SK-N-SH (cell line): ENCODE results near the gene PLD3. TPM values are rescaled to one million over a fixed set of nuclear protein-coding genes. Genes with fewer than 3 reads are reported as not detected.
"Not testable (repeated sequence)": the region's sequence is repeated elsewhere in the genome, so short reads cannot be mapped to it uniquely, and the experiment has no call there.

Source experiments
- CTCF ChIA-PET: fragments of 300-600, 350-600 bp; formaldehyde crosslinking; extraction: SDS; loops from one replicate; lab custom pipeline; 2021; lab: Yijun Ruan, JAX
- POLR2A ChIA-PET: fragments of 350-600 bp; sonication (Branson Sonifier 250); formaldehyde crosslinking; extraction: SDS; loops from one replicate; lab custom pipeline; 2020; ENCODE audit warnings: antibody characterized with exemption, inconsistent platforms; lab: Yijun Ruan, JAX
- DNase-seq: peaks from one replicate; pipeline ENCODE4 v3.0.0; 2012
- H2AFZ ChIP-seq: fragments of 200-600 bp; sonication (generic); 2 replicates; pipeline ENCODE4 v1.8.1; 2016; ENCODE audit warnings: antibody characterized with exemption, mild to moderate bottlenecking, low read depth
- H3F3A ChIP-seq: fragments of 200-600 bp; sonication (generic); replicated peaks from 2 replicates; pipeline ENCODE3; 2016; ENCODE audit warnings: antibody characterized with exemption, mild to moderate bottlenecking; ENCODE audit not compliant: insufficient read depth
- H3K27ac ChIP-seq, 2 experiments: fragments of 200-500 bp in 1 of 2; fragments of 200-600 bp in 1 of 2; sonication (Bioruptor generic) in 1 of 2; sonication (generic), shearing (Covaris generic) in 1 of 2; 2 replicates each; pipeline versions ENCODE4 v1.5.1 to v1.6.1; 2014 to 2016; ENCODE audit warnings: low read depth in 2 of 2, inconsistent platforms in 1 of 2, low read length in 1 of 2, mild to moderate bottlenecking in 1 of 2, mixed read lengths in 1 of 2
- H3K27me3 ChIP-seq: fragments of 200-600 bp; sonication (generic), shearing (Covaris generic); 2 replicates; pipeline ENCODE4 v1.6.1; 2016; ENCODE audit warnings: mixed run types; ENCODE audit not compliant: insufficient read depth
- H3K36me3 ChIP-seq, 2 experiments: fragments of 200-500 bp in 1 of 2; fragments of 200-600 bp in 1 of 2; sonication (Bioruptor generic) in 1 of 2; sonication (generic) in 1 of 2; replicated peaks in 1 of 2; 2 replicates each; pipeline versions ENCODE3 to v1.5.1; 2014 to 2016; ENCODE audit warnings: low read length in 1 of 2, mild to moderate bottlenecking in 1 of 2; ENCODE audit not compliant: insufficient read depth in 2 of 2, control insufficient read depth in 1 of 2
- H3K4me1 ChIP-seq, 2 experiments: fragments of 200-500 bp in 1 of 2; fragments of 200-600 bp in 1 of 2; sonication (Bioruptor generic) in 1 of 2; sonication (generic), shearing (Covaris generic) in 1 of 2; 2 replicates each; pipeline versions ENCODE4 v1.5.1 to v1.6.1; 2014 to 2016; ENCODE audit warnings: low read depth in 1 of 2, low read length in 1 of 2, mixed run types in 1 of 2; ENCODE audit not compliant: insufficient read depth in 2 of 2, control insufficient read depth in 1 of 2
- H3K4me2 ChIP-seq: fragments of 200-600 bp; sonication (generic), shearing (Covaris generic); 2 replicates; pipeline ENCODE4 v1.6.1; 2017; ENCODE audit warnings: mixed run types
- H3K4me3 ChIP-seq, 2 experiments: fragments of 200-500 bp in 1 of 2; fragments of 200-600 bp in 1 of 2; sonication (Bioruptor generic) in 1 of 2; sonication (generic), shearing (Covaris generic) in 1 of 2; 2 replicates each; pipeline versions ENCODE4 v1.5.1 to v1.8.1; 2014 to 2016; ENCODE audit warnings: low read depth in 2 of 2, inconsistent platforms in 1 of 2, low read length in 1 of 2, mild to moderate bottlenecking in 1 of 2, mixed read lengths in 1 of 2, moderate library complexity in 1 of 2
- H3K79me2 ChIP-seq: fragments of 200-600 bp; sonication (generic); 2 replicates; pipeline ENCODE4 v1.8.1; 2017; ENCODE audit warnings: mild to moderate bottlenecking; ENCODE audit not compliant: insufficient read depth
- H3K9ac ChIP-seq: fragments of 200-600 bp; sonication (generic); 2 replicates; pipeline ENCODE4 v1.6.1; 2017; ENCODE audit warnings: mixed run types
- H3K9me2 ChIP-seq: fragments of 200-600 bp; sonication (generic); 2 replicates; pipeline ENCODE4 v1.6.1; 2017; ENCODE audit warnings: mixed run types
- H3K9me3 ChIP-seq: fragments of 200-600 bp; sonication (generic); 2 replicates; pipeline ENCODE4 v1.6.1; 2017; ENCODE audit warnings: mixed run types, mild to moderate bottlenecking, moderate library complexity
- H4K20me1 ChIP-seq: fragments of 200-600 bp; sonication (generic); 2 replicates; pipeline ENCODE4 v1.6.1; 2017; ENCODE audit warnings: mild to moderate bottlenecking, mixed run types; ENCODE audit not compliant: insufficient read depth
- ELF1 ChIP-seq: IDR thresholded peaks from 2 replicates; pipeline ENCODE4 v1.4.0; 2012
- EZH2phosphoT487 ChIP-seq: fragments of 200-600 bp; sonication (generic); IDR thresholded peaks from 2 replicates; pipeline ENCODE4 v1.6.1; 2017; ENCODE audit warnings: low read depth, mixed run types, mild to moderate bottlenecking, antibody characterized with exemption, moderate library complexity, borderline replicate concordance
- FOXJ3 ChIP-seq: sonication (generic); formaldehyde crosslinking; IDR thresholded peaks from 2 replicates; pipeline ENCODE4 v1.5.1; 2020; ENCODE audit warnings: mild to moderate bottlenecking, missing genetic modification reagents
- GATA2 ChIP-seq: sonication (generic); formaldehyde crosslinking; IDR thresholded peaks from 2 replicates; pipeline ENCODE4 v1.5.0; 2020; ENCODE audit warnings: mild to moderate bottlenecking, missing genetic modification reagents
- MAX ChIP-seq: IDR thresholded peaks from 2 replicates; pipeline ENCODE4 v1.4.0; 2012; ENCODE audit warnings: low read depth
- MEF2A ChIP-seq: IDR thresholded peaks from 2 replicates; pipeline ENCODE4 v1.4.0; 2012; ENCODE audit warnings: low read depth, borderline replicate concordance
- NFIC ChIP-seq: IDR thresholded peaks from 2 replicates; pipeline ENCODE4 v1.4.0; 2012; ENCODE audit warnings: borderline replicate concordance
- NRF1 ChIP-seq: IDR thresholded peaks from 2 replicates; pipeline ENCODE4 v1.6.1; 2012; ENCODE audit warnings: low read depth, mild to moderate bottlenecking, low read length
- RFX5 ChIP-seq: IDR thresholded peaks from 2 replicates; pipeline ENCODE4 v1.6.1; 2012; ENCODE audit warnings: mild to moderate bottlenecking, improper control_type of control experiment, low read length
- RXRA ChIP-seq: IDR thresholded peaks from 2 replicates; pipeline ENCODE4 v1.4.0; 2012; ENCODE audit warnings: low read depth, mild to moderate bottlenecking, borderline replicate concordance
- USF2 ChIP-seq: fragments of 150-350 bp; IDR thresholded peaks from 2 replicates; pipeline ENCODE4 v1.6.1; 2017; ENCODE audit warnings: antibody characterized with exemption, low read length, low read depth, borderline replicate concordance
- WGBS: methylation state at CpG from one replicate; pipeline ENCODE4 v1.1.6; 2017; ENCODE audit warnings: low lambda C conversion rate; 5-methylcytosine and 5-hydroxymethylcytosine counted together
- polyA plus RNA-seq, 3 experiments: library from polyadenylated mRNA; depleted of rRNA; stranded (reverse); fragments of >200 nt; gene quantifications; 2 replicates each; pipeline ENCODE4 v1.2.3, GENCODE V29; 2012

The PLD3 gene
- polyA plus RNA-seq, 1 of the 3 experiments (the other 2 are of a cell fraction), result 511 TPM

- H3K4me1 ChIP-seq, result peaks cover 0 to 14% of the 10 kb centered on the region in 2 experiments; a peak in 2 of 4 replicates
- TF ChIP-seq EZH2phosphoT487 (no peak), ELF1 (no peak), NFIC (no peak), RFX5 (no peak), NRF1 (no peak), FOXJ3 (CRISPR knock-in tag) (no peak), RXRA (no peak), MEF2A (no peak), MAX (no peak), USF2 (no peak), GATA2 (CRISPR knock-in tag) (no peak)
- TF ChIP-seq, all 33 proteins: peak for 0
- ChIA-PET POLR2A (no interaction called here), CTCF (interaction anchor here (0.5 to 1.5 kb wide), 2 partner anchors 64 to 965 kb away, joined by 3 read pairs; no protein-coding TSS in a partner anchor)
- no peaks in the 10 kb centered on the region for H4K20me1 ChIP-seq
- no peaks in the 10 kb centered on the region for H3K9me2 ChIP-seq
- H3K4me2 ChIP-seq, result no peak overlapping the region
- no peak overlapping the region for H3K9ac ChIP-seq
- peaks cover 9% of the 10 kb centered on the region; the same call in 1 of the 2 replicates for H3K79me2 ChIP-seq
- H3K27me3 ChIP-seq, result no peaks in the 10 kb centered on the region
- peaks cover 17 to 25% of the 10 kb centered on the region in 2 experiments for H3K36me3 ChIP-seq
- no peak for DNase-seq
- no peaks in the 10 kb centered on the region for H3K9me3 ChIP-seq
- H3K4me3 ChIP-seq, result no peak overlapping the region
- H3F3A ChIP-seq, result peaks cover 4% of the 10 kb centered on the region
- H2AFZ ChIP-seq, result no peak overlapping the region
- WGBS, result 93% methylated on average over 6 of the region's 12 CpGs
- H3K27ac ChIP-seq, result no peak overlapping the region
Observed at GRCh38 chr19:40369797-40370196, 21.3 kb downstream of the PLD3 start.

- H3F3A ChIP-seq, H4K20me1 ChIP-seq, H3K4me3 ChIP-seq, H2AFZ ChIP-seq, H3K79me2 ChIP-seq, H3K9me2 ChIP-seq, H3K9ac ChIP-seq, H3K27ac ChIP-seq, H3K9me3 ChIP-seq, H3K27me3 ChIP-seq, H3K4me2 ChIP-seq, DNase-seq, POLR2A ChIA-PET: not testable (repeated sequence)
- H3K36me3 ChIP-seq, result peaks cover 17 to 25% of the 10 kb centered on the region in 2 experiments
- CTCF ChIA-PET, result interaction anchor here (0.5 to 1.5 kb wide), 2 partner anchors 65 to 965 kb away, joined by 3 read pairs; no protein-coding TSS in a partner anchor
- 91% methylated on average over 3 of the region's 3 CpGs for WGBS
- peaks cover 0 to 11% of the 10 kb centered on the region in 2 experiments; a peak in 2 of 4 replicates for H3K4me1 ChIP-seq
Observed at GRCh38 chr19:40370253-40370652, 21.8 kb downstream of the PLD3 start.
